PC-9 (cell line): ENCODE results near the gene CILP. TPM values are rescaled to one million over a fixed set of nuclear protein-coding genes. Genes with fewer than 3 reads are reported as not detected.

ENCODE experiments used
- BruUV-seq: library from RNA; stranded (reverse); fragments of 400-500 nt; replicated peaks from 2 replicates; lab custom pipeline; 2021; lab: Mats Ljungman, UMichigan
- CTCF ChIA-PET: fragments of 300-600 bp; sonication (Branson Sonifier 250); formaldehyde crosslinking; loops from one replicate; lab custom pipeline; 2022; ENCODE audit warnings: antibody characterized with exemption; lab: Charles Lee
- POLR2A ChIA-PET: fragments of 300-600 bp; sonication (Branson Sonifier 250); formaldehyde crosslinking; loops from one replicate; lab custom pipeline; 2022; ENCODE audit warnings: antibody characterized with exemption; ENCODE audit not compliant: unreplicated experiment; lab: Charles Lee
- DNase-seq, 2 experiments: peaks; one replicate each; pipeline versions ENCODE4 v3.0.0 to v3.0.0-alpha.2; 2015 to 2022; ENCODE audit warnings: mixed read lengths in 1 of 2
- H2AFZ ChIP-seq: fragments of 200-600 bp; sonication (generic); 2 replicates; pipeline ENCODE4 v1.8.1; 2017; ENCODE audit warnings: antibody characterized with exemption
- H3F3A ChIP-seq: fragments of 200-600 bp; sonication (generic); 2 replicates; pipeline ENCODE4 v1.8.1; 2017; ENCODE audit warnings: antibody characterized with exemption, mild to moderate bottlenecking, low read depth; ENCODE audit not compliant: insufficient read depth
- H3K27ac ChIP-seq: fragments of 200-600 bp; sonication (generic); 2 replicates; pipeline ENCODE4 v1.6.1; 2016; ENCODE audit warnings: mixed run types
- H3K27me3 ChIP-seq: fragments of 200-600 bp; sonication (generic); 2 replicates; pipeline ENCODE4 v1.6.1; 2016; ENCODE audit warnings: low read depth, mixed run types; ENCODE audit not compliant: insufficient read depth
- H3K36me3 ChIP-seq: fragments of 200-600 bp; sonication (generic); 2 replicates; pipeline ENCODE4 v1.6.1; 2016; ENCODE audit warnings: low read depth, mixed run types
- H3K4me1 ChIP-seq: fragments of 200-600 bp; sonication (generic); replicated peaks from 2 replicates; pipeline ENCODE4 v1.6.1; 2016; ENCODE audit warnings: mixed run types; ENCODE audit not compliant: insufficient read depth
- H3K4me2 ChIP-seq: fragments of 200-600 bp; sonication (generic); 2 replicates; pipeline ENCODE4 v1.6.1; 2017; ENCODE audit warnings: mixed run types
- H3K4me3 ChIP-seq: fragments of 200-600 bp; sonication (generic); 2 replicates; pipeline ENCODE4 v1.6.1; 2016; ENCODE audit warnings: mixed run types
- H3K79me2 ChIP-seq: fragments of 200-600 bp; sonication (generic); 2 replicates; pipeline ENCODE4 v1.6.1; 2017; ENCODE audit warnings: low read depth, mixed run types
- H3K9me2 ChIP-seq: fragments of 200-600 bp; sonication (generic); 2 replicates; pipeline ENCODE4 v1.8.1; 2017; ENCODE audit warnings: mild to moderate bottlenecking; ENCODE audit not compliant: insufficient read depth
- H3K9me3 ChIP-seq: fragments of 200-600 bp; sonication (generic); 2 replicates; pipeline ENCODE4 v1.8.1; 2016; ENCODE audit warnings: low read depth; ENCODE audit not compliant: insufficient read depth
- H4K20me1 ChIP-seq: fragments of 200-600 bp; sonication (generic); 2 replicates; pipeline ENCODE4 v1.8.1; 2017; ENCODE audit not compliant: insufficient read depth
- CTCF ChIP-seq: fragments of 200-600 bp; sonication (generic); conservative IDR thresholded peaks from 2 replicates; pipeline ENCODE4 v1.6.1; 2017; ENCODE audit warnings: mixed run types, antibody characterized with exemption, mild to moderate bottlenecking, moderate library complexity
- EZH2 ChIP-seq: fragments of 200-600 bp; sonication (generic); IDR thresholded peaks from 2 replicates; pipeline ENCODE4 v1.8.0; 2017; ENCODE audit warnings: antibody characterized with exemption, low read depth
- intact Hi-C: fragments of 100-400 bp; cut with micrococcal nuclease; formaldehyde crosslinking; loops from one replicate; pipeline ENCODE4 v1.10.0; 2022; ENCODE audit not compliant: unreplicated experiment
- total RNA-seq: library from RNA; stranded (reverse); gene quantifications from 2 replicates; pipeline ENCODE4 v1.2.3, GENCODE V29; 2021

The CILP gene
- total RNA-seq, 1 experiment from 2014 or later = 0.07 TPM

DNA sequence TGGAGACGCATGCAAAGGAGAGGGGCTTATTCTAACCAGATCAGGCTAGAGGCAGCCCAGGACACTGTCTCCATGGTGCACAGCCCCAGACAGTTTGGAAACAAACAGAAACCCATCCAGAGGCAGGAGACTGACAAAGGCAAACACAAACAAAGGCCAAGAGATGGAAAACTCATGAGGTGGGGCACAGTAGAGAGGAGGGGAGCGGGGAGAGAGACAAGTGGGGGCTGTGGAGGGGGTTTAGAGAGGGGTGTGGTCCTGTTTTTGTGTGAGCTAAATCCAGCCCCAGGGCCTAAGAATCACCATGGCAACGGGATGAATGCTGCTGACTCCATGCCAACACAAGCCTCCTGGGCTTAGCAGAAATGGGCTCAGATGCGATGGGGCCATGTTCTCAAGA lies 43.1 kb upstream of the CILP start:
- Histone ChIP-seq H3K79me2 (no peaks in the 10 kb centered on the region), H3K4me3 (no peak overlapping the region), H3K4me1 (no peaks in the 10 kb centered on the region), H3K36me3 (no peaks in the 10 kb centered on the region), H3K27me3 (no peaks in the 10 kb centered on the region), H3K4me2 (no peak overlapping the region), H4K20me1 (no peaks in the 10 kb centered on the region), H2AFZ (no peak overlapping the region), H3K9me3 (no peaks in the 10 kb centered on the region), H3K9me2 (no peaks in the 10 kb centered on the region), H3K27ac (no peak overlapping the region), H3F3A (no peaks in the 10 kb centered on the region)
- ChIA-PET CTCF (no interaction called here), POLR2A (no interaction called here)
- TF ChIP-seq EZH2 (no peak), CTCF (no peak)
- DNase-seq = no peak
- BruUV-seq = no TSS peak
- intact Hi-C loops = loop anchor here (10.0 kb wide), 1 partner anchor 50 kb away; no protein-coding TSS in a partner anchor

- no peak overlapping the region for H2AFZ ChIP-seq
- TF ChIP-seq CTCF = no peak
- TF ChIP-seq EZH2 = no peak
- H3K4me2 ChIP-seq = no peak overlapping the region
- H3K79me2 ChIP-seq = no peaks in the 10 kb centered on the region
- intact Hi-C loops = loop anchor here (10.0 kb wide), 1 partner anchor 45 kb away; no protein-coding TSS in a partner anchor
- no peaks in the 10 kb centered on the region for H3K4me1 ChIP-seq
- BruUV-seq = no TSS peak
- H3K4me3 ChIP-seq = no peak overlapping the region
- no peaks in the 10 kb centered on the region for H3F3A ChIP-seq
- no peak for DNase-seq
- no peaks in the 10 kb centered on the region for H3K9me2 ChIP-seq
- H3K27me3 ChIP-seq = no peaks in the 10 kb centered on the region
- POLR2A ChIA-PET = no interaction called here
- CTCF ChIA-PET = no interaction called here
- H3K9me3 ChIP-seq = no peaks in the 10 kb centered on the region
- H3K36me3 ChIP-seq = no peaks in the 10 kb centered on the region
- H3K27ac ChIP-seq = no peak overlapping the region
- H4K20me1 ChIP-seq = no peaks in the 10 kb centered on the region
These were observed 38.4 kb upstream of the CILP start for GRCh38 chr15:65249641-65250040.

DNA sequence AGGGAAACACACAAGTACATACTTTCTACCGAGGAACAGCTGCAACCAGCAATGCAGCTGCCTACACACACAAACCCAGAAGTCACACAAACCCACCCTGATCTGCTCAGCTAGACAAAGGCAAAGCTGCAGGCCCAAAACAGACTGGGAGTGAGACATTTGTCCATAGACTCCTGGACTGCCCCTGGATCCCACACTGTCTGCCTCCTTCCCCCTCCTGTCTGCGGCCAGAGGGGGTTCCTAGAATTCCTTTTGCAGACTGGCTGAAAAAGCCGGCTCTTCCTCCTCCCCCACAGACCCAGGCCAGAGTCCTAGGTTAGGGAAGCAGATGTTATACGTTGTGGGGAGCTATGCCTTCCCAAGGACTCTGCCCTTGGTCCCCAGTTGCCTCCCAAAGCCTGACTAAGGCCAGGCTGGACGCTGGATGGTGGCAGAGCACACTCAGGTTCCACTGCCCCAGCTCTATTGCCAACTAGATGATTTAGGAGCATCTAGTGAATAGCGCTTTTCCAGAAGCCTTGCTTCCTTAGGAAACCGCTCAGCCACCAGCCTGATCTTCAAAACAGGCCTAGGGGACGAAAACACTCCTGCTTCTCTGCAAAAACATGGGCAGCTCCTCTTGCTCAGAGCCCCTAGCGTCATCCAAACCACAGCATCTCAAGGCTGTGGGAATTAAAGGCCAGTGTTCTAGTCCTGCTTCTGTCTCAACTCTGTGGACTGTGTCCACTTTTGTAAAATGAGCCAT lies 37.4 kb upstream of the CILP start:
- no peaks in the 10 kb centered on the region for H3K36me3 ChIP-seq
- no peaks in the 10 kb centered on the region for H3K79me2 ChIP-seq
- TF ChIP-seq CTCF (no peak), EZH2 (no peak)
- no peaks in the 10 kb centered on the region for H3K27me3 ChIP-seq
- H3K4me1 ChIP-seq = no peaks in the 10 kb centered on the region
- H3K27ac ChIP-seq = no peak overlapping the region
- no peaks in the 10 kb centered on the region for H4K20me1 ChIP-seq
- H2AFZ ChIP-seq = no peak overlapping the region
- H3K9me2 ChIP-seq = no peaks in the 10 kb centered on the region
- H3K4me2 ChIP-seq = no peak overlapping the region
- no peaks in the 10 kb centered on the region for H3K9me3 ChIP-seq
- no peak overlapping the region for H3K4me3 ChIP-seq
- no peaks in the 10 kb centered on the region for H3F3A ChIP-seq
- ChIA-PET POLR2A (no interaction called here), CTCF (no interaction called here)
- intact Hi-C loops = no loop called here
- BruUV-seq = no TSS peak
- DNase-seq = no peak
